HL-60 (cell line): Measurements from ENCODE around the gene FLT4.

ENCODE experiments used
- DNase-seq, 2 experiments: peaks; one replicate each; pipeline ENCODE4 v3.0.0-alpha.2; 2010 to 2020; ENCODE audit warnings: low read depth in 1 of 2, low spot score in 1 of 2
- H3K27ac ChIP-seq: fragments of 250-450 bp; sonication (Bioruptor Pico); replicated peaks from 2 replicates; pipeline ENCODE4 v1.5.1; 2020; ENCODE audit warnings: mild to moderate bottlenecking, moderate library complexity
- H3K27me3 ChIP-seq: fragments of 250-450 bp; sonication (Bioruptor Pico); 2 replicates; pipeline ENCODE4 v1.5.1; 2021; ENCODE audit warnings: mild to moderate bottlenecking, moderate library complexity; ENCODE audit not compliant: insufficient read depth, poor library complexity, severe bottlenecking
- H3K4me3 ChIP-seq: replicated peaks from 2 replicates; pipeline ENCODE4 v1.5.1; 2011; ENCODE audit warnings: mild to moderate bottlenecking, control low read depth, low read length; ENCODE audit not compliant: insufficient read depth
- CTCF ChIP-seq: IDR thresholded peaks from one replicate; pipeline ENCODE4 v1.5.1; 2011; ENCODE audit warnings: low read length, control low read depth, inconsistent platforms; ENCODE audit not compliant: insufficient read depth
- GABPA ChIP-seq: IDR thresholded peaks from 2 replicates; pipeline ENCODE4 v1.6.1; 2012; ENCODE audit warnings: low read depth
- POLR2AphosphoS5 ChIP-seq: IDR thresholded peaks from 2 replicates; pipeline ENCODE4 v1.6.1; 2012; ENCODE audit warnings: low read depth
- REST ChIP-seq: IDR thresholded peaks from 2 replicates; pipeline ENCODE4 v1.6.1; 2012; ENCODE audit warnings: low read depth; ENCODE audit not compliant: insufficient replicate concordance
- SPI1 ChIP-seq: IDR thresholded peaks from 2 replicates; pipeline ENCODE4 v1.6.1; 2012; ENCODE audit warnings: low read depth, mild to moderate bottlenecking, borderline replicate concordance

FLT4 gene

GRCh38 chr5:180630426-180630825 is 19.0 kb downstream of the FLT4 start:
- Histone ChIP-seq H3K27me3 (no peaks in the 10 kb centered on the region), H3K27ac (no peak overlapping the region), H3K4me3 (no peak overlapping the region)
- TF ChIP-seq GABPA, result no peak
- no peak for TF ChIP-seq CTCF
- no peak for TF ChIP-seq POLR2AphosphoS5
- no peak for TF ChIP-seq REST
- TF ChIP-seq SPI1, result no peak
- DNase-seq, result no peak

- H3K27ac ChIP-seq, result no peak overlapping the region
- DNase-seq, result no peak
- no peak overlapping the region for H3K4me3 ChIP-seq
- TF ChIP-seq CTCF (no peak), SPI1 (no peak), POLR2AphosphoS5 (no peak), REST (no peak), GABPA (no peak)
- H3K27me3 ChIP-seq, result no peaks in the 10 kb centered on the region
Observed at GRCh38 chr5:180629831-180630382, 19.5 kb downstream of the FLT4 start.

- Histone ChIP-seq H3K27me3 (no peaks in the 10 kb centered on the region), H3K4me3 (no peak overlapping the region), H3K27ac (no peak overlapping the region)
- TF ChIP-seq GABPA, result no peak
- TF ChIP-seq POLR2AphosphoS5, result no peak
- no peak for TF ChIP-seq SPI1
- no peak for TF ChIP-seq REST
- TF ChIP-seq CTCF, result no peak
- DNase-seq, result no peak
Observed at GRCh38 chr5:180628827-180629750, 20.3 kb downstream of the FLT4 start.
